K562 (cell line): ENCODE results near the gene XPOT. TPM values are rescaled to one million over a fixed set of nuclear protein-coding genes. Genes with fewer than 3 reads are reported as not detected.

Experiments
- ATF6 ChIP-seq: sonication (generic); formaldehyde crosslinking; IDR thresholded peaks from 2 replicates; pipeline ENCODE4 v1.4.0; 2020; ENCODE audit warnings: mild to moderate bottlenecking, missing genetic modification reagents
- BACH1 ChIP-seq: fragments of 200-800 bp; sonication (Bioruptor generic); IDR thresholded peaks from 2 replicates; pipeline ENCODE4 v1.6.1; 2016; ENCODE audit warnings: missing genetic modification characterization, missing compliant biosample characterization
- CBFA2T3 ChIP-seq: fragments of 450-650 bp; IDR thresholded peaks from 2 replicates; pipeline ENCODE4 v1.6.1; 2017
- CREB3L1 ChIP-seq: fragments of 450-650 bp; IDR thresholded peaks from 2 replicates; pipeline ENCODE4 v1.6.1; 2014; ENCODE audit warnings: low read depth, mild to moderate bottlenecking, moderate library complexity, borderline replicate concordance
- CREM ChIP-seq: IDR thresholded peaks from 2 replicates; pipeline ENCODE4 v1.6.1; 2014; ENCODE audit warnings: antibody characterized with exemption, low read depth
- FOS ChIP-seq: IDR thresholded peaks from 3 replicates; pipeline ENCODE4 v1.6.1; 2011; ENCODE audit not compliant: insufficient read length; ENCODE audit errors: extremely low read depth
- KDM1A ChIP-seq, 2 experiments: fragments of 450-650 bp; IDR thresholded peaks; 2 replicates each; pipeline ENCODE4 v1.6.1; 2016; ENCODE audit warnings: mild to moderate bottlenecking in 2 of 2
- KDM2B ChIP-seq: fragments of 250-450 bp; sonication (Bioruptor Pico); IDR thresholded peaks from 2 replicates; pipeline ENCODE4 v1.8.0; 2021; ENCODE audit warnings: mild to moderate bottlenecking, moderate library complexity
- LEF1 ChIP-seq: fragments of 450-650 bp; IDR thresholded peaks from 2 replicates; pipeline ENCODE4 v1.6.1; 2016; ENCODE audit warnings: mild to moderate bottlenecking
- MAFG ChIP-seq: fragments of 450-650 bp; conservative IDR thresholded peaks from 2 replicates; pipeline ENCODE4 v1.6.1; 2016; ENCODE audit warnings: missing genetic modification characterization, missing compliant biosample characterization
- POLR2AphosphoS5 ChIP-seq: IDR thresholded peaks from 2 replicates; pipeline ENCODE4 v1.6.1; 2011; ENCODE audit warnings: mild to moderate bottlenecking, low read depth, low read length, moderate library complexity; ENCODE audit not compliant: control insufficient read depth, insufficient read depth
- SMARCA4 ChIP-seq: fragments of 450-650 bp; IDR thresholded peaks from 2 replicates; pipeline ENCODE4 v1.6.1; 2016
- SOX6 ChIP-seq: fragments of 450-650 bp; IDR thresholded peaks from 2 replicates; pipeline ENCODE4 v1.6.1; 2014; ENCODE audit warnings: mild to moderate bottlenecking
- SREBF1 ChIP-seq: fragments of 150-350 bp; IDR thresholded peaks from 2 replicates; pipeline ENCODE4 v1.6.1; 2014; ENCODE audit warnings: antibody characterized with exemption, low read depth, low read length, borderline replicate concordance
- TEAD4 ChIP-seq, 2 experiments: sonication (generic) in 1 of 2; formaldehyde crosslinking in 1 of 2; IDR thresholded peaks; 2 replicates each; pipeline versions ENCODE4 v1.6.1 to v1.8.0; 2012 to 2022; ENCODE audit warnings: borderline replicate concordance in 1 of 2, inconsistent platforms in 1 of 2, low read length in 1 of 2, mild to moderate bottlenecking in 1 of 2, missing genetic modification reagents in 1 of 2
- ZNF318 ChIP-seq, 2 experiments: fragments of 450-650 bp; IDR thresholded peaks; 2 replicates each; pipeline ENCODE4 v1.6.1; 2016; ENCODE audit warnings: mild to moderate bottlenecking in 2 of 2, borderline replicate concordance in 1 of 2, low read depth in 1 of 2, moderate library complexity in 1 of 2
- polyA plus RNA-seq, 8 experiments: library from polyadenylated mRNA; depleted of rRNA in 4 of 8; stranded (reverse) in 5 of 8; unstranded in 3 of 8; fragments of >200 nt; fragmentation: Nextera tagmentation in 2 of 8; fragmentation: Illumina TruSeq in 1 of 8; extraction: Ambion mirVana in 2 of 8; extraction: Trizol in 1 of 8; gene quantifications; 2 replicates each; pipeline versions ENCODE4 v1.2.1 to v1.2.3, GENCODE V29; 2011 to 2014; ENCODE audit warnings: inconsistent platforms in 1 of 8, missing spikeins in 1 of 8
- total RNA-seq, 7 experiments: library from RNA; depleted of rRNA in 6 of 7; stranded (reverse); fragments of >200 nt in 6 of 7; fragmentation: Illumina TruSeq in 2 of 7; extraction: Trizol in 2 of 7; gene quantifications; 2 replicates each; pipeline versions ENCODE4 v1.2.1 to v1.2.3, GENCODE V29; 2011 to 2021; ENCODE audit warnings: low replicate concordance in 1 of 7

The XPOT gene
- total and polyA plus RNA-seq, 9 of the 15 experiments (the other 6 are each of a cell fraction or from before 2014, with no cell fraction given), result 26.2 to 192 (median 102) TPM

GRCh38 chr12:64452559-64453329, 48.6 kb downstream of the XPOT start (continued):
- 0 out of 4 replicates have a peak, but pooled peaks of 1 of the 2 experiments have one; percentile 39 for TF ChIP-seq ZNF318 (IDR thresholded peaks at IDR 0.05; ENCODE audit: borderline replicate concordance in 1 of 2, low read depth in 1 of 2)
- TF ChIP-seq ATF6 (CRISPR knock-in tag), result no peak
- TF ChIP-seq BACH1 (tag), result peak; percentile 97
- peak; percentile 26 to 37; a peak in 2 of 4 replicates for TF ChIP-seq KDM1A (IDR thresholded peaks at IDR 0.05)
- TF ChIP-seq POLR2AphosphoS5, result peak; percentile 66; the same call in 1 of the 2 replicates
- TF ChIP-seq SMARCA4, result peak; percentile 65
- peak; percentile 41; the same call in 1 of the 2 replicates for TF ChIP-seq CBFA2T3
- peak; percentile 96 for TF ChIP-seq MAFG (tag)
- TF ChIP-seq CREB3L1, result no peak
- TF ChIP-seq KDM2B, result no peak
- peak; percentile 13 for TF ChIP-seq FOS
- TF ChIP-seq SOX6, result peak; percentile 66; the same call in 1 of the 2 replicates
- peak; percentile 71 for TF ChIP-seq LEF1
- no peak for TF ChIP-seq SREBF1
- TF ChIP-seq TEAD4 (IDR thresholded peaks at IDR 0.05; ENCODE audit: low read length), result peak; percentile 54; the same call in 1 of the 2 replicates
- TF ChIP-seq TEAD4 (CRISPR knock-in tag; IDR thresholded peaks at IDR 0.05; ENCODE audit: borderline replicate concordance), result no peak
- peak; percentile 69 for TF ChIP-seq CREM
